K562 (cell line): ENCODE measurements around the gene SPRN. TPM values are rescaled to one million over a fixed set of nuclear protein-coding genes. Genes with fewer than 3 reads are reported as not detected.
A peak's percentile ranks its signal among the peaks of the same experiment; 100 is the strongest.

ENCODE experiments used
- ARID1B ChIP-seq: fragments of 450-650 bp; IDR thresholded peaks from 2 replicates; pipeline ENCODE4 v1.6.1; 2016; ENCODE audit warnings: antibody characterized with exemption, mild to moderate bottlenecking, inconsistent platforms
- BCOR ChIP-seq: fragments of 450-650 bp; IDR thresholded peaks from 2 replicates; pipeline ENCODE4 v1.6.1; 2016
- ESRRB ChIP-seq: fragments of 250-450 bp; sonication (Bioruptor Pico); IDR thresholded peaks from 2 replicates; pipeline ENCODE4 v1.5.0; 2020; ENCODE audit warnings: mild to moderate bottlenecking, moderate library complexity, borderline replicate concordance
- FOXJ3 ChIP-seq: sonication (generic); formaldehyde crosslinking; IDR thresholded peaks from 2 replicates; pipeline ENCODE4 v1.4.0; 2020; ENCODE audit warnings: mild to moderate bottlenecking, missing genetic modification reagents
- GABPB1 ChIP-seq: sonication (generic); formaldehyde crosslinking; IDR thresholded peaks from 2 replicates; pipeline ENCODE4 v1.8.0; 2022; ENCODE audit warnings: mild to moderate bottlenecking, missing genetic modification reagents
- GABPB2 ChIP-seq: fragments of 250-450 bp; sonication (Bioruptor Pico); conservative IDR thresholded peaks from 2 replicates; pipeline ENCODE4 v1.5.1; 2021; ENCODE audit warnings: mild to moderate bottlenecking
- GTF2F1 ChIP-seq: IDR thresholded peaks from 2 replicates; pipeline ENCODE4 v1.6.1; 2011; ENCODE audit warnings: low read depth, low read length, improper control_type of control experiment
- HDGF ChIP-seq: fragments of 450-650 bp; IDR thresholded peaks from 2 replicates; pipeline ENCODE4 v1.6.1; 2016
- KLF16 ChIP-seq: IDR thresholded peaks from 2 replicates; pipeline ENCODE4 v1.6.1; 2016; ENCODE audit warnings: antibody characterized with exemption
- RBFOX2 ChIP-seq: fragments of 200-400 bp; formaldehyde crosslinking; IDR thresholded peaks from 2 replicates; pipeline ENCODE4 v1.6.1; 2017; ENCODE audit warnings: low read depth, mild to moderate bottlenecking, low read length, moderate library complexity
- TAL1 ChIP-seq: fragments of 450-650 bp; IDR thresholded peaks from 2 replicates; pipeline ENCODE4 v1.6.1; 2016; ENCODE audit warnings: mild to moderate bottlenecking
- TCFL5 ChIP-seq: fragments of 250-450 bp; sonication (Bioruptor Pico); conservative IDR thresholded peaks from 2 replicates; pipeline ENCODE4 v1.6.1; 2021; ENCODE audit warnings: mild to moderate bottlenecking, moderate library complexity, matching md5 sums
- ZC3H4 ChIP-seq: sonication (generic); formaldehyde crosslinking; IDR thresholded peaks from 2 replicates; pipeline ENCODE4 v1.9.0; 2021; ENCODE audit warnings: missing genetic modification reagents, borderline replicate concordance
- ZNF224 ChIP-seq: sonication (generic); formaldehyde crosslinking; IDR thresholded peaks from 2 replicates; pipeline ENCODE4 v1.8.0; 2022; ENCODE audit warnings: mild to moderate bottlenecking, missing genetic modification reagents
- ZNF695 ChIP-seq: fragments of 450-650 bp; formaldehyde crosslinking; IDR thresholded peaks from 2 replicates; pipeline ENCODE4 v1.4.0; 2020; ENCODE audit warnings: mild to moderate bottlenecking, moderate library complexity
- ZNF696 ChIP-seq: fragments of 250-450 bp; sonication (Bioruptor Pico); conservative IDR thresholded peaks from 2 replicates; pipeline ENCODE4 v1.4.0; 2020; ENCODE audit warnings: mild to moderate bottlenecking, moderate library complexity
- polyA plus RNA-seq, 8 experiments: library from polyadenylated mRNA; depleted of rRNA in 4 of 8; stranded (reverse) in 5 of 8; unstranded in 3 of 8; fragments of >200 nt; fragmentation: Nextera tagmentation in 2 of 8; fragmentation: Illumina TruSeq in 1 of 8; extraction: Ambion mirVana in 2 of 8; extraction: Trizol in 1 of 8; gene quantifications; 2 replicates each; pipeline versions ENCODE4 v1.2.1 to v1.2.3, GENCODE V29; 2011 to 2014; ENCODE audit warnings: inconsistent platforms in 1 of 8, missing spikeins in 1 of 8
- total RNA-seq, 7 experiments: library from RNA; depleted of rRNA in 6 of 7; stranded (reverse); fragments of >200 nt in 6 of 7; fragmentation: Illumina TruSeq in 2 of 7; extraction: Trizol in 2 of 7; gene quantifications; 2 replicates each; pipeline versions ENCODE4 v1.2.1 to v1.2.3, GENCODE V29; 2011 to 2021; ENCODE audit warnings: low replicate concordance in 1 of 7
- TF ChIP-seq, protein P1 (sequence below): fragments of 250-450 bp; sonication (Bioruptor Pico); IDR thresholded peaks from 2 replicates; pipeline ENCODE4 v1.4.0; 2020; ENCODE audit warnings: mild to moderate bottlenecking, moderate library complexity
- TF ChIP-seq, protein P2 (sequence below): fragments of 150-350 bp; IDR thresholded peaks from 2 replicates; pipeline ENCODE4 v1.6.1; 2014; ENCODE audit warnings: low read depth, mild to moderate bottlenecking, low read length, borderline replicate concordance
- TF ChIP-seq, protein P3 (sequence below): fragments of 450-650 bp; formaldehyde crosslinking; conservative IDR thresholded peaks from 2 replicates; pipeline ENCODE4 v1.4.0; 2022; ENCODE audit warnings: mild to moderate bottlenecking, missing genetic modification characterization
- TF ChIP-seq, protein P4 (sequence below): fragments of 250-450 bp; sonication (Bioruptor Pico); IDR thresholded peaks from 2 replicates; pipeline ENCODE4 v1.8.0; 2021; ENCODE audit warnings: borderline replicate concordance, mild to moderate bottlenecking, moderate library complexity; ENCODE audit not compliant: poor library complexity, severe bottlenecking

The SPRN gene
- total and polyA plus RNA-seq, 9 of the 15 experiments (the other 6 are each of a cell fraction or from before 2014, with no cell fraction given) = 0.04 TPM; not detected in 8

DNA sequence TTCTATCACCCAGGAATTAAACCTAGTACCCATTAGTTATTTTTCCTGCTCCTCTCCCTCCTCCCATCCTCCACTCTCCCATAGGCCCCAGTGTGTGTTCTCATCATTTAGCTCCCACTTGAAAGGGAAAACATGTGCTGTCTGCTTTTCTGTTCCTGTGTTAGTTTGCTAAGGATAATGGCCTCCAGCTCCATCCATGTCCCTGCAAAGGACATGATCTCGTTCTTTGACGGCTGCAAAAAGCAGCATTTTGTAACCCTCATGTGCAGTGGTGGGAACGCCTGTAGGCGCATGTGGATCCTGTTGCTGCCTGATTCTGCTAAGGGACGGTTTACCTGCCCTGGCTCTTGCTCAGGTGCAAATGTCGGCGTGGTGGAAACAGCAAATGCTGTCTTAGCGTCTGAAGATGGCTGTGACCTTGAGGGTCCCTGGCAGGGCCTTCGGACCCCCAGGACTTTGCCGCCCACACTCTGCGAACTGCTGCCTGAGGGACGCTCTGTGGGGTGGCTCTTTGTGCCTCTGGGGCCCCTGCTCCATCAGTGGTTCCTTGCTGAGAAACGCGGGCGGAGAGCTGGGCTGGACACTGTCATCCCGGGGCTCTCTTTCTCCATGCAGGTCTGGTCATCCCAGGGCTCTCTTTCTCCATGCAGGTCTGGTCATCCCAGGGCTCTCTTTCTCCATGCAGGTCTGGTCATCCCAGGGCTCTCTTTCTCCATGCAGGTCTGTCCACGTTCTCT is 36.0 kb downstream of the SPRN start (continued):
- TF ChIP-seq ZNF224 (CRISPR knock-in tag) (no peak), FOXJ3 (CRISPR knock-in tag) (no peak), GTF2F1 (no peak), BCOR (no peak), GABPB2 (no peak), ZC3H4 (CRISPR knock-in tag) (no peak), ESRRB (CRISPR knock-in tag) (no peak), ZNF696 (CRISPR knock-in tag) (no peak), GABPB1 (CRISPR knock-in tag) (peak; percentile 83), ARID1B (0 out of 2 replicates have a peak, but pooled peaks have one; percentile 12), TCFL5 (CRISPR knock-in tag) (no peak), HDGF (no peak), RBFOX2 (peak; percentile 43; the same call in 1 of the 2 replicates), ZNF695 (no peak), KLF16 (no peak), TAL1 (no peak)
- TF ChIP-seq, protein P1, sequence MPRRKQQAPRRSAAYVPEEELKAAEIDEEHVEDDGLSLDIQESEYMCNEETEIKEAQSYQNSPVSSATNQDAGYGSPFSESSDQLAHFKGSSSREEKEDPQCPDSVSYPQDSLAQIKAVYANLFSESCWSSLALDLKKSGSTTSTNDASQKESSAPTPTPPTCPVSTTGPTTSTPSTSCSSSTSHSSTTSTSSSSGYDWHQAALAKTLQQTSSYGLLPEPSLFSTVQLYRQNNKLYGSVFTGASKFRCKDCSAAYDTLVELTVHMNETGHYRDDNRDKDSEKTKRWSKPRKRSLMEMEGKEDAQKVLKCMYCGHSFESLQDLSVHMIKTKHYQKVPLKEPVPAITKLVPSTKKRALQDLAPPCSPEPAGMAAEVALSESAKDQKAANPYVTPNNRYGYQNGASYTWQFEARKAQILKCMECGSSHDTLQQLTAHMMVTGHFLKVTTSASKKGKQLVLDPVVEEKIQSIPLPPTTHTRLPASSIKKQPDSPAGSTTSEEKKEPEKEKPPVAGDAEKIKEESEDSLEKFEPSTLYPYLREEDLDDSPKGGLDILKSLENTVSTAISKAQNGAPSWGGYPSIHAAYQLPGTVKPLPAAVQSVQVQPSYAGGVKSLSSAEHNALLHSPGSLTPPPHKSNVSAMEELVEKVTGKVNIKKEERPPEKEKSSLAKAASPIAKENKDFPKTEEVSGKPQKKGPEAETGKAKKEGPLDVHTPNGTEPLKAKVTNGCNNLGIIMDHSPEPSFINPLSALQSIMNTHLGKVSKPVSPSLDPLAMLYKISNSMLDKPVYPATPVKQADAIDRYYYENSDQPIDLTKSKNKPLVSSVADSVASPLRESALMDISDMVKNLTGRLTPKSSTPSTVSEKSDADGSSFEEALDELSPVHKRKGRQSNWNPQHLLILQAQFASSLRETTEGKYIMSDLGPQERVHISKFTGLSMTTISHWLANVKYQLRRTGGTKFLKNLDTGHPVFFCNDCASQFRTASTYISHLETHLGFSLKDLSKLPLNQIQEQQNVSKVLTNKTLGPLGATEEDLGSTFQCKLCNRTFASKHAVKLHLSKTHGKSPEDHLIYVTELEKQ (CRISPR knock-in tag) = no peak
- TF ChIP-seq, protein P2, sequence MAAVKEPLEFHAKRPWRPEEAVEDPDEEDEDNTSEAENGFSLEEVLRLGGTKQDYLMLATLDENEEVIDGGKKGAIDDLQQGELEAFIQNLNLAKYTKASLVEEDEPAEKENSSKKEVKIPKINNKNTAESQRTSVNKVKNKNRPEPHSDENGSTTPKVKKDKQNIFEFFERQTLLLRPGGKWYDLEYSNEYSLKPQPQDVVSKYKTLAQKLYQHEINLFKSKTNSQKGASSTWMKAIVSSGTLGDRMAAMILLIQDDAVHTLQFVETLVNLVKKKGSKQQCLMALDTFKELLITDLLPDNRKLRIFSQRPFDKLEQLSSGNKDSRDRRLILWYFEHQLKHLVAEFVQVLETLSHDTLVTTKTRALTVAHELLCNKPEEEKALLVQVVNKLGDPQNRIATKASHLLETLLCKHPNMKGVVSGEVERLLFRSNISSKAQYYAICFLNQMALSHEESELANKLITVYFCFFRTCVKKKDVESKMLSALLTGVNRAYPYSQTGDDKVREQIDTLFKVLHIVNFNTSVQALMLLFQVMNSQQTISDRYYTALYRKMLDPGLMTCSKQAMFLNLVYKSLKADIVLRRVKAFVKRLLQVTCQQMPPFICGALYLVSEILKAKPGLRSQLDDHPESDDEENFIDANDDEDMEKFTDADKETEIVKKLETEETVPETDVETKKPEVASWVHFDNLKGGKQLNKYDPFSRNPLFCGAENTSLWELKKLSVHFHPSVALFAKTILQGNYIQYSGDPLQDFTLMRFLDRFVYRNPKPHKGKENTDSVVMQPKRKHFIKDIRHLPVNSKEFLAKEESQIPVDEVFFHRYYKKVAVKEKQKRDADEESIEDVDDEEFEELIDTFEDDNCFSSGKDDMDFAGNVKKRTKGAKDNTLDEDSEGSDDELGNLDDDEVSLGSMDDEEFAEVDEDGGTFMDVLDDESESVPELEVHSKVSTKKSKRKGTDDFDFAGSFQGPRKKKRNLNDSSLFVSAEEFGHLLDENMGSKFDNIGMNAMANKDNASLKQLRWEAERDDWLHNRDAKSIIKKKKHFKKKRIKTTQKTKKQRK = no peak
- TF ChIP-seq, protein P3, sequence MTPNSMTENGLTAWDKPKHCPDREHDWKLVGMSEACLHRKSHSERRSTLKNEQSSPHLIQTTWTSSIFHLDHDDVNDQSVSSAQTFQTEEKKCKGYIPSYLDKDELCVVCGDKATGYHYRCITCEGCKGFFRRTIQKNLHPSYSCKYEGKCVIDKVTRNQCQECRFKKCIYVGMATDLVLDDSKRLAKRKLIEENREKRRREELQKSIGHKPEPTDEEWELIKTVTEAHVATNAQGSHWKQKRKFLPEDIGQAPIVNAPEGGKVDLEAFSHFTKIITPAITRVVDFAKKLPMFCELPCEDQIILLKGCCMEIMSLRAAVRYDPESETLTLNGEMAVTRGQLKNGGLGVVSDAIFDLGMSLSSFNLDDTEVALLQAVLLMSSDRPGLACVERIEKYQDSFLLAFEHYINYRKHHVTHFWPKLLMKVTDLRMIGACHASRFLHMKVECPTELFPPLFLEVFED (CRISPR knock-in tag) = no peak
- TF ChIP-seq, protein P4, sequence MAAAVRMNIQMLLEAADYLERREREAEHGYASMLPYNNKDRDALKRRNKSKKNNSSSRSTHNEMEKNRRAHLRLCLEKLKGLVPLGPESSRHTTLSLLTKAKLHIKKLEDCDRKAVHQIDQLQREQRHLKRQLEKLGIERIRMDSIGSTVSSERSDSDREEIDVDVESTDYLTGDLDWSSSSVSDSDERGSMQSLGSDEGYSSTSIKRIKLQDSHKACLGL = no peak
